ENCODE measurements around the gene NEK6.

The NEK6 gene

GRCh38 chr9:124345751-124346281, 88.1 kb downstream of the NEK6 start:
- no peak for DNase-seq

- no peak for DNase-seq
These were observed 88.8 kb downstream of the NEK6 start for GRCh38 chr9:124346347-124347163.

- no peak for DNase-seq
These were observed 89.6 kb downstream of the NEK6 start for GRCh38 chr9:124347206-124347967.

- DNase-seq = no peak
These were observed 90.2 kb downstream of the NEK6 start for GRCh38 chr9:124347968-124348358.

GRCh38 chr9:124348363-124348762, 90.6 kb downstream of the NEK6 start:
- DNase-seq = no peak

GRCh38 chr9:124348831-124349230, 91.1 kb downstream of the NEK6 start:
- no peak for DNase-seq

GRCh38 chr9:124349267-124349666, 91.5 kb downstream of the NEK6 start:
- no peak for DNase-seq

- no peak for DNase-seq
These were observed 92.1 kb downstream of the NEK6 start for GRCh38 chr9:124349675-124350493.

GRCh38 chr9:124350494-124351263, 92.9 kb downstream of the NEK6 start:
- DNase-seq = no peak

GRCh38 chr9:124351672-124352468, 94.1 kb downstream of the NEK6 start:
- DNase-seq = no peak

GRCh38 chr9:124352616-124353015, 94.9 kb downstream of the NEK6 start:
- DNase-seq = no peak

- no peak for DNase-seq
These were observed 95.5 kb downstream of the NEK6 start for GRCh38 chr9:124353166-124353768.

GRCh38 chr9:124353811-124354274, 96.1 kb downstream of the NEK6 start:
- DNase-seq = no peak

- DNase-seq = no peak
These were observed 96.7 kb downstream of the NEK6 start for GRCh38 chr9:124354346-124355038.

GRCh38 chr9:124355039-124355940, 97.5 kb downstream of the NEK6 start:
- no peak for DNase-seq

GRCh38 chr9:124355941-124356744, 98.4 kb downstream of the NEK6 start:
- DNase-seq = no peak

- DNase-seq = no peak
These were observed 99.1 kb downstream of the NEK6 start for GRCh38 chr9:124356745-124357390.
